Measurements from ENCODE around the gene SPATA24.

GRCh38 chr5:139404484-139404840, 573 bp upstream of the SPATA24 start:
- TF ChIP-seq POLR2A (IDR thresholded peaks at IDR 0.05): no peak
- no peak for TF ChIP-seq CTCF (IDR thresholded peaks at IDR 0.05)
